Activated CD8-positive, alpha-beta memory T cell treated with anti-CD3 and anti-CD28 coated beads for 48 hours (primary cell): ENCODE results near the gene MARS1.
"Not testable (repeated sequence)": the region's sequence is repeated elsewhere in the genome, so short reads cannot be mapped to it uniquely, and the experiment has no call there.

Source experiments
- DNase-seq, 3 experiments: peaks; one replicate each; pipeline ENCODE4 v3.0.0-alpha.2; 2020; ENCODE audit warnings: low read depth in 2 of 3, low spot score in 2 of 3

MARS1 gene

GRCh38 chr12:57547288-57548012 lies 59.6 kb downstream of the MARS1 start:
- no peak for DNase-seq

DNA sequence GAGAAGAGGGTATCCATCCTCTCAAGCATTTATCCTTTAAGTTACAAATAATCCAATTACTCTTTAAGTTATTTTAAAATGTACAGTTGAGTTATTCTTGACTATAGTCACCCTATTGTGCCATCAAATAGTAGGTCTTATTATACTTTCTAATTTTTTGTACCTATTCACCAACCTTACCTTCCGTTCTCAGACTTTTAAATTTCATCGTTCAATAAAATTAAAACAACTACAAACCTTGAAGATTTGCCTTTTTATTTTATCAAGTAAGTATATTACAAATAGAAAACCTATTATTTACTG lies 60.1 kb downstream of the MARS1 start:
- DNase-seq: no peak

DNA sequence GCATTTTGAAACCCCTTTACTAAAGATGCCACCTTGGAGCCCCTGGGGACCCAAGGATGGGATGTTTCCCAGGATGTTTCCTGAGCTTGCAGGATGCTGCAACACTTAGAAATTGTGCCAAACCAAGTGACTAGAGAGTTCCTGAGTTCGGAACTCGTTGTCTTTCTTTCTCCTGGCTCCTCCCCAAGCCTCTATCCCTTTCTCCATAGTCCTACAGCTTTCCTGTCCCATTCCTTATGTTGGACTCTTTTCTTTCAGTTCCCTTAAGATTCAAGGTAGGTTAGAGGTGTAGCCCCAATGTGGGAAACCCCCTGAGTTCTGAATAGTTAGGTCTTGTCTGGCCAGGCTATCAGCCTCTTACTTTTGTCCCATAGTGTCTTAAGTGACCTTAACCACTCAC lies 60.6 kb downstream of the MARS1 start:
- no peak for DNase-seq

DNA sequence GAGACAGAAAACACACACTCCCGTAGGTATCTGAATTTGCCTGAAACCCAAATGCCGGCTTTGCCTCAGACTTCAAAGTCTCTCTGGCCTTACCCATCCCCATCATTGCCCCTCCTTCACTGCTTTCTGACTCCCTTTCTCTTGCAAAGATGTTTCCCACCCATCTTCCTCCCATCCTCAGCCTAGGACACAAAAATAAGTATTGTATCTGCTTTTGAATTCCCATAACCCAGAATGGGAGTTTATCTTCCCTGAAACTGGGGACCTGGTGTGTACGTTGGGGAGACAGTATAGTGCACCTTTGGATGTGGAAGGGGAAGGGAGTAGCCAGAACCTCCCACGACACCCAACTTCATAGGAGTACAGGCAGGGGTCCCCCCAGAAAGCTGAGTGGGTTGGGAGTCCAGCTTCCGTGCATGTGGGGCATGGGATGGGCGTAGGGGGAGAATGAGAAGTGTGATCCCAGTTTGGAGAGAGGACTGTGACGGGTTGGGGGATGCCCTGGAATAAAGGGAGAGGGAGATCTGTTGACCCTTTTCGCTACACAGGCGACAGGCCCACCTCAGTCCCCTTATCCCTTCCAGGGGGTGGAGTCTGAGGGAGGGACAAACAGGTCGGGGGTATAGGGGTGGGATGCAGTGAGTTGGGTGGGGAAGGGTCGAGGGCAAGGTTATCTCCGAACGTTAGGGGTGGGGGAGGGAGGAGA lies 61.5 kb downstream of the MARS1 start:
- DNase-seq: peak in 1 of 3 experiments; percentile 19

GRCh38 chr12:57549909-57550640 lies 62.2 kb downstream of the MARS1 start, which contains the start of gene KIF5A:
Gene KIF5A (plus strand): TSS chr12:57550044. CDS start chr12:57550272, 228 bp downstream.
- DNase-seq: peak; percentile 32 to 49 (median 46)

GRCh38 chr12:57550641-57551549 lies 63.0 kb downstream of the MARS1 start:
- no peak for DNase-seq

GRCh38 chr12:57551637-57552305 lies 63.9 kb downstream of the MARS1 start:
- DNase-seq: no peak

GRCh38 chr12:57552306-57552651 lies 64.4 kb downstream of the MARS1 start:
- DNase-seq: no peak

GRCh38 chr12:57552835-57553313 lies 65.0 kb downstream of the MARS1 start:
- DNase-seq: no peak

- DNase-seq: no peak
Observed at GRCh38 chr12:57553343-57554202, 65.7 kb downstream of the MARS1 start.

GRCh38 chr12:57554453-57554852 lies 66.6 kb downstream of the MARS1 start:
- no peak for DNase-seq

DNA sequence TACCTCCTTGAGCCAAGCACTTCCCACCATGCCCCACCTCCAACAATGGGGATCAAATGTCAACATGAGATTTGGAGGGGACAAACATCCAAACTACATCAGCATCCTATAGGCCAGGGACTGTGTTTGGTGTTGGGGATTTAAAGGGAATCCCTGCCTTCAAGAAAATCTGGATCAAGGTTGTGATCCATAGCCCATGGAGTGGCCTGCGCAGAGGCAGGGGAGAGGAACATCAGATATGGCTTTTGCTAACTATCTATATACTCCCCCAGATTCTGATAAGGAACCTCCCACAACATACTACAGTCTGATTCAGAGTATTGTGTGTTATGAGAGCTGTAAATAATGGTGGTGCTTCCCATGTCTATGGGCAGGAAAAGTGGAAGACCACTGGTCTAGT lies 67.0 kb downstream of the MARS1 start:
- DNase-seq: no peak

GRCh38 chr12:57558864-57559263 lies 71.0 kb downstream of the MARS1 start:
- no peak for DNase-seq

GRCh38 chr12:57560516-57560915 lies 72.6 kb downstream of the MARS1 start:
- no peak for DNase-seq

DNA sequence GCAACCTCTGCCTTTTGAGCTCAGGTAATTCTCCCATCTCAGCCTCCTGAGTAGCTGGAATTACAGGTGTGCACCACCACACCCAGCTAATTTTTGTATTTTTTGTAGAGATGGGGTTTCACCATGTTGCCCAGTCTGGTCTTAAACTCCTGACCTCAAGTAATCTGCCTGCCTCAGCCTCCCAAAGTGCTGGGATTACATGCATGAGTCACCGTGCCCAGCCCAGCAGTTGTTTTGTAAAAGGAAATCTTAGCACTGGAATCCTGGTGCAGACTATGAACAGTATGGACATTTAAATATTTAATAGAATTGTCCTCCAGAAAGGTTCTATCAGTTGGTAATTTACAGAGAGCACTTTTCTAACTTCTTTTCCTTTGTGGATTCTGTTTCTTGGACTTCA lies 73.2 kb downstream of the MARS1 start:
- DNase-seq: not testable (repeated sequence)

DNA sequence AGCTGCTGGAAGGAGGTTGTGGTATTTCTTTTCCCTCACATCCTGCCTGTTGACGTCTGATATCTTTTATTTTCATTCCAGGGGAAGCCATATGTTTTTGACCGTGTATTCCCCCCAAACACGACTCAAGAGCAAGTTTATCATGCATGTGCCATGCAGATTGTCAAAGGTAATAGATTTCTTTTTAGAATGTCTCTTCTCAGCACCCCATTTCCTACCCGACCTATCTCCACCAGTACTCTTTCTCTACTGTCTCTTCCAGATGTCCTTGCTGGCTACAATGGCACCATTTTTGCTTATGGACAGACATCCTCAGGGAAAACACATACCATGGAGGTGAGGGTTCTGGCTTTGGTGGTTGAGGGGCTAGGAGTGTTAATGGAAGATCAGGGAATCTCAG lies 75.5 kb downstream of the MARS1 start:
- DNase-seq: no peak

DNA sequence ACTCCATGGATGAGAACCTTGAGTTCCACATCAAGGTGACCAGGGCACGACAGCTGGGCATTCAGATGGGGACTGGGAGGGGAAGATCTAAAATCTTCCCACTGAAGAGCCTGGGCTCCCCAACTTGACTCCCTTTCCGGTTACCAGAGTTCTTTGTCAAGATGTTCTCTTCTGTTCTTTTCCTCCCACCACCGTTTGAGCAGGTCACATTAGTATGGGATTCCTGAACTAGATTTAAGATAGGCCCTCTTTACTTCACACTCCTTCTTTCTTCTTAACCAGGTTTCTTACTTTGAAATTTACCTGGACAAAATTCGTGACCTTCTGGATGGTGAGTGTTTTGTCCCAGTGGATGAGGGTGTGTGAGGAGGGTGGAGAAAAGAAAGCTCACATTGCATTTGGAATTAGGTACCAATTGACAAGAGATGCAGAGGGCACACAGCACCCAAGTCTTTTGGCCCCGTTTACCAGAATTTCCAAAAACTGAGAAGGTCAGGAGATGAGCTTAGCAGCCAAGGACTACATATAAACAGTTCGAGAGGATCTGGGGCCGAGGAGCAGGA lies 76.4 kb downstream of the MARS1 start:
- no peak for DNase-seq
